ENCODE data around the gene TEX19.
"Not testable (repeated sequence)": the region's sequence is repeated elsewhere in the genome, so short reads cannot be mapped to it uniquely, and the experiment has no call there.

DNA sequence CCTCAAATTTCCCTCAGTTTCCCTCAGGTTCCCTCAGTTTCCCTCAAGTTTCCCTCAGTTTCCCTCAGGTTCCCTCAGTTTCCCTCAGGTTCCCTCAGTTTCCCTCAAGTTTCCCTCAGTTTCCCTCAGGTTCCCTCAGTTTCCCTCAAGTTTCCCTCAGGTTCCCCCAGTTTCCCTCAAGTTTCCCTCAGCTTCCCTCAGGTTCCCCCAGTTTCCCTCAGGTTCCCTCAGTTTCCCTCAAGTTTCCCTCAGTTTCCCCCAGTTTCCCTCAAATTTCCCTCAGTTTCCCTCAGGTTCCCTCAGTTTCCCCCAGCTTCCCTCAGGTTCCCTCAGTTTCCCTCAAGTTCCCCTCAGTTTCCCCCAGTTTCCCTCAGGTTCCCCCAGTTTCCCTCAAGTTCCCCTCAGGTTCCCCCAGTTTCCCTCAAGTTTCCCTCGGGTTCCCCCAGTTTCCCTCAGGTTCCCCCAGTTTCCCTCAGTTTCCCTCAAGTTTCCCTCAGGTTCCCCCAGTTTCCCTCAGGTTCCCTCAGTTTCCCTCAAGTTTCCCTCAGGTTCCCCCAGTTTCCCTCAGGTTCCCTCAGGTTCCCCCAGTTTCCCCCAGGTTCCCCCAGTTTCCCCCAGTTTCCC lies 516 bp downstream of the TEX19 start:
- not testable (repeated sequence) for TF ChIP-seq BHLHE40 (IDR thresholded peaks at IDR 0.05; ENCODE audit: borderline replicate concordance); SP1 (IDR thresholded peaks at IDR 0.05)

Measured in HEK293T (cell line).